ENCODE data around the gene ADISSP.

ADISSP gene

DNA sequence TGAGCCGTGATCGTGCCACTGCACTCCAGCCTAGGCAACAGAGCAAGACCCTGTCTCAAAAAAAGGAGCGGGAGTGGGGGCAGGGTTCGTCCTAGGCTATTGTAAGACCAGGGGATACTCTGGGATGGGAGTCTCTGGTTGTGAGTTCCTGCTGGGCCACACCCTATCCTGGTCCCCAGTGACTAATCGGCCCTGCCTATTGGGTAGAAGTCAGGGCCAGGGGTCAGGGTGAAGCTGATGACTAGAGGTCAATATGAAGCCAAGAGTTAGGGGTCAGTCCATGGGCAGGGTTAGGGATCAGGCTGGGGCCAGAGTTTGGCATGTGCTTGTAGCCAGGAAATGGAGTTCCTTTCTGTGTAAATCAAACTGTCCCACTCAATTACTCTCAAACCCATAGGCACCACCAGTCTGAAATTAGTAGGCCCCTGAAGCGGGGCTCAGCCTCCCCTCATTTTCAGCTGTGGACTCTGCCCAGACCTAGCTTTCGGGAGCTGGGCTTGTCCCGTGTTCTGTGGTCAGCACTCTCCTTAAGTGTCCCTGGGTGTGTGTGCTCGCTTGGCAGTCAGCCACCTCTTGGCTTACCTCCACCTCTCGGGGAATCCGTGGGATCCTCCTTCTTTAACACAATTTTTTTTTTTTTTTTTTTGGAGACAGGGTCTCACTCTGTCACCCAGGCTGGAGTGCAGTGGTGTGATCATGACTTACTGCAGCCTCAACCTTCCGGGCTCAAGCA is 33.3 kb downstream of the ADISSP start:
- DNase-seq, result no peak

DNA sequence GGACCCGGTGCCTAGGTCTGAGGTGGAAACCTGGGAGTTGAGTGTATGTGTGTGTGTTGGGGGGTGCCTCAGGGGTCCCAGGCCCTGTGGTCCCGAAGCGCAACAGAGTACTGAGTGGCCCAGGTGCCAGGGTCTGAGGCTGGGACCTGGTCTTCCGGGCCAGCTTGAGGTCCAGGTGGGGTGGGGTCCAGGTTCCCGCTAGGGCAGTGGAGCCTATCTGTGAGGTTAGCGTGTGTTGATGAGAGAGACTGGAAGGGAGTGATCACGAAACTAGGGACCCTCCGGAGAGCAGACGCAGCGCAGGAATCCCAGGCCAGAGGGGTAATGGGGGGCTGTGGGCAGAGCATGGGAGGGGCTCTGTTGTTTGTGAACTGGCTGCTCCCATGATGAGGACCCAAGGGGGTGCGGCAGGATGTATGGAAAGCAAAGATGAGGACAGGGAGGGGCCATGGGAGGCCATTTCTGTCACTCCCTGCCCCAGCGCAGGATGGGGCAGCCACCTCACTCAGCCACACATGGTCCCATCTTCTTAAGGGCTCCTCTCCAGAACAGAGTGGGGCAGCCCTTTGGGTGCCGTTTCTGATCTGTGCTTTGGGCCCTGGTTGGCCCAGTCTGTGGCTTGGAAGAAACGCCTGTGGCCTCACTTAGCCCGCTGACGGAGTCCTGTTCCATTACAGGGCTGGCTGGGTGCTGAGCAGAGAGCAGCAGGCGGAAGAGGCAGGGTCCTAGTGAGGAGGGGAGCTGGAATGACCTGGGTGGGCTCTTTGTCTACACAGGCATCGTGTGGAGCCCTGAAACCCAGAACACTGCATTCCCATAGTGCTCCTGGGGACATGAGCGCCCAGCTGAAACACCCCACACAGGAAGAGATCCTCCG is 34.2 kb downstream of the ADISSP start:
- DNase-seq, result no peak

DNA sequence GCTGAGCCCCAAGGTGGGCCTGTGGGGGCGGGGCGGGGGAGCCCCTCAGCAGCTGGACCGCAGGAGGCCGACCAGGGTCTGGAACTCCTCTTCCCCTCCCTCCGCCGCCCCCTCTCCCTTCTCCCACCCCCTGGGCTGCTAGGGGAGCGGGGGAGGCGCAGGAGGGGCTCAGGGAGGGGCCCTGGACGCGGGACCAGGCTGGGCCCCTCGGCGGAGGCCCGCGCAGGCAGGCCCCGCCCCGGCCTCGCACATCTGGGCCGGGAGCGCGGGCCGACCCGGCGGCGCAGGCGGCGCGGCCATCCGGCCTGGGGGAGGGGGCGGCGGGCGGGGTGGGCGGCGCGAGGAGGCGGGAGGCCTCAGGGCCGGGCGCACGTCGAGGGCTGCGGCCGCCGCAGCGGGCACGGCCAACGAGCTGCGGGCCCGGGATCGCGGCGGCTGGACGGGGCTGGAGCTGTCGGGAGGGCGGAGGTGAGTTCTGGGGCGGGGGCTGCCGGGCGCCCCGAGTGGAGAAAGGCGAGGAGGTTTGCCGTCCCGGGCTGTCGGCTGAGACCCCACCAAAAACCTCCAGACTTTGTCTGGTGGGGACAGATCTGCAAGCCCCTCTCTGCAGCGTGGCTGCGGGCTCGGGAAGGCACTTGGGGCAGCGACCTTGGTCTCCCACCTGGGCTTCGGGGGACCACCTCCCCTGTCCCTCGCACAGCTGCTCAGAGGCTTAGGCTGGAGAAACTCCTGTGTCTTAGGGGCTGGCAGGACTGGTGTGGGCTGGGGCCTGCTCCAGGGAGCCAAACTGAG is 35.0 kb downstream of the ADISSP start, which contains the start of gene HSPA12B:
Gene HSPA12B (plus strand): TSS at position 359 of the 792 bp plus-strand sequence. CDS start 5,990 bp downstream, outside the sequence.
- DNase-seq, result no peak

DNA sequence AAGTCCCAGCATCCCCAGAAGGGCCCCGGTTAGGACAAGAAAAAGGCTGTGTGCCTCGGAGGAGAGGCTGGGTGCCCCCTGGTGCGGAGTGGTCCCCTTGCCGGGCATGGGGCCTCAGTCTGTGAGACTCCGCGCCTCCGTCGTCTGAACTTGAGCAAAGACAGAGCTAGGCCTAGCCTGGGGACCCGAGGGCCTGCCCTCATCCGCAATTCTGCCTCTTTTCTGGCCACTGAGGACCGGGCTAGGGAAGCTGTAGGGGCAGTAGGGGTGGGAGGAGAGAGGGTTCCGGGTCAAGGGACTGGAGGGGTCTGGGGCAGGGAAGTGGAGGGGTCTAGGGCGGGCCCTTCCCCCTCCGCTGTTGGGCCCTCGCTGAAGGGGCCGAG is 35.6 kb downstream of the ADISSP start:
- no peak for DNase-seq

DNA sequence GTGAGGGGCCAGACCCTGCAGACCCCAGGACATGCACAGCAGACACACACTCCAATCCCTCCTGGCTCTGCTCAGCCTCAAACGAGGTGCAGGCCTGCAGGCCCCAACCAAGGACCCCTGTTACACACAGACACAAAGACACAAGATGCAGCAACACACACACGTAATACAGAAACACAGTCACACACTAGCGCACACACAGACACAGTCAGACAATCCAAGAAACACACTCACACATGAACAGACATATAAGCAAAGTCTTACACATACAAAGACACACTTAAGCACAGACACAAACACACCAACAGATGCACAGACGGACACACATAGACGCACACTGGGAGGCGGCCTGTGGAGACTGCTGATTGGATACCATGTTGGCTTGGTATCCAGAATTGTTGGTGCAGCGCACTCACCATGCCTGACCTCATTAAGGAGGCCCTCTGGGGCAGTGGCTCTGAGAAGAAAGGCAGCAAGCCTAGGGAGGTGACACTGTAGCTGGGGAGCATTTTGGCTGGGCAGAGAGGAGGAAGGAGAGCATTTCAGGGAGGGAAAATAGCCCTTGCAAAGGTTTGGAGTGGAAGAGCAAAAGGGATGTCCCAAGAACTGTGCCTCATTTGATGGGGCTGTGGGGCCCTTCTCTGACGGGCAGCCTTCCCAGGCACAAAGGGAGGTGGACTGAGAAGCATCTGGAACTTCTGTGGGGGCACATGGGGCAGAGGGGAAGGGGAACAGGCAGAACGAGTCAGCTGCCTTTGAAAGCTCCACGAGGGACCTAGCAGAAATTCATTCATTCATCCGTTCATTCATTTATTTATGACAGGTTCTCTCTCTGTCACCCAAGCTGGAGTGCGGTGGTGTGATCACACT is 36.5 kb downstream of the ADISSP start:
- no peak for DNase-seq

DNA sequence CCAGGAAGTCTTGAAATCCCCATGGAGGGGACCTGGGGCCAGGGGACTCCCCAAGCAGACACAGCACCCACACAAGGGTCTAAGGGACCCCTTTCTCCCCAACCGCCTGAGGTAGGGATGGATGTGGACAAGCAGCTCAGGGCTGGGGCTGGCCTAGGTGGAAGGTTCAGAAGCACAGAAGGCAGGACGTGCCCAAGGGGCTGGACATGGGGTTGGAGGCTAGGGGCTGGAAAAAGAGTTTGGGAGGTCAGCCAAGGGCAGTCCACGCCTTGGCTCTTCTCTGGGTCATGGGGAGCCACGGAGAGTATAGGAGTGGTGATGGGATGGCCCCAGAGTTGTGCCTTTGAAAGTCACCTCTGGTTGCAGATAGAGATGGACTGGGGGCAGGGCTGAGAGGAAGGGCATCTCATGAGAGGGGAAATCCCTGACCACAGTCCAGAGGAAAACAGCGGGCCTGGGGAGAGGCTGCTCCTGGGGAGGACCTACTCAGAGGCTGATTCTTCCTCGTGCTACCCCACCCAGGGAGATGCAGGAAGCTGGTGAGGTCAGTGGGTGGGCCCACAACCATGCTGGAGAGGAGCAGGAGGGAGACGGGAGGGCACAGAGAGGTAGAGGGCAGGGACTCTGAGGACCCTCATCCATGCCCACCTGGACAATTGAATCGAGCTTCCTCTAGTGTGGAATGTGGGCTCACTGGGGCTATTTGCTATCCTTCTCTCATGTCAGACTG is 37.6 kb downstream of the ADISSP start:
- DNase-seq, result no peak

DNA sequence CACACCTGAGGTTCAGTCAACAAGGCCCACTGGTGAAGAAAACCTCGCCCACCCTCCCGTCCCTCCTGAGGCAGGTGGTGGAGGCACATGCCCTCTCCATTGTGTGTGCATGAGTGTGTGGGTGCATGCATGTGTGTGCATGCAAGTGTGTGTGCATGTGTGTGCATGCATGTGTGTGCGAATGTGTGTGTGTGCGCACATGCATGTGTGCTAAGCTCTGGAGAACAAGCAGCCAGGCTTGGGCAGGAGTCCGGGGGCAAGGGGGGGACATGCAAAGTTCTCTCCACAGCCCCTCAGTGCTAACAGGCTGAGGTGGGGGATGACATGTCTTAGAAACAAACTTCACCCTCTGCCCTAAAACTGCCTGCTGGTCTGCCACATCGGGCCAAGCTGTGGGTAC is 38.2 kb downstream of the ADISSP start:
- DNase-seq, result no peak

DNA sequence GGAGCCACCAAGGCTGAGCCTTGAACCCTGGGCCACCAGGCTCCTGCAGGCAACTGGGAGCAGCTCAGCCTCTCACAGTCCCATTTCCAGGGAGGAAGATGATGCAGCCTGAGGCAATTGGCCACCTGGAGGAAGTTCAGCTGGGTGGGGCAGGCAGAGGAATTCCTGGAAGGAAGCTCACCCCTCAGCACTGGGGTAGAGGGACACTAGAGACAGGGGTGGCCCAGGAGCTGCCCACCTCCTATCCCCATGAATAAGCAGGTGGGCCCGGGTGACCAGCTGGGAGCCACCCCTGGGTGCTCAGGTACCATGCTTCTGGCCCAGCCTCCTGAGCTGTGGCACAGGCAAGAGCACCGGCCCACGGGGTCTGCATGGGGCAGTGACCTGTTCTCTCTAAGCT is 38.7 kb downstream of the ADISSP start:
- no peak for DNase-seq

DNA sequence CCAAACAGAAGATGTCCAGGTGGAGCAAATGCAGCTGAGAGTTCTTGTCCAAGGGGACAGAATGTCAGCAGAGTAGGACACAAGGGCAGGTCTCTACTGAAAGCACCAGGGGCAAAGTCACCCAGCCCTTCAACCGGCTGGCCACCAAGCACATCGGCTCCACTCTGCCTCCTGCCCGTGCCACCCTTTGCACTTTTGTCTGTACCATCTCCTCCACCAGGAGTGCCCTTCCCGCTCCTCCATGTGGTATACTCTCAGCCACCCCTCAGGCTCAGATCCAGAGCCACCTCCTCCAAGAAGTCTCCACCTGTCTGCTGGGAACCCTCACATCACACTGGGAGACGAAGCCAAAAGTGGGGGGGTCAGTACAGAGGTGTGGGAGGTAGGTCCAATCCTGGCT is 39.2 kb downstream of the ADISSP start:
- DNase-seq, result no peak

DNA sequence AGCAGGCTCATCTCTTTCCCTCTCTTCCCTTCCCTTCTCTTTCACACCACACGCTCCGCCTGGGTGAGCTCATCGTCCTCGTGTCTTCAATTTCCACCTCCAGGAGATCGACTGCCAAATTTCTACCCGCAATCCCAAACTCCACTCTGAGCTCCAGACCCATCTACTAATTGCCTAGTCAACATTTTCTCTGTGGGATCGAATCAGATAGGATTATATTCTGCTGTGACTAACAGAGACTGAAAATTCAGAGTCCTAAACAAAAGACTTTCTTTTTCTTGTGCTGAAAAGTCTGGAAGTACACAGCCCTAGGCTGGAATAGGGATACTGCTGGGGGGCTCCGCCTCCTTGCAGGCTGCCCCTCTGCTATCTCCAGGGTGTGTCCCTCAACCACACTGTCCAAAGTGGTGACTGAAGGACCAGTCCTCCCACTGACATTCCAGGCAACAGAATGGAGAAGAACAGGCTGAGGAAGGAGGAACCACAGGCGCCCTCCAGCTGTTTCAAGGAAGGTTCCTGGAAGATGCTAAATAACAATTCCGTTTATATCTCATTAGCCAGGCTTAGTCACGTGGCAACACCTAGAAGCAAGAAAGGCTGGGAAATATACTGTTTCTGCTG is 40.0 kb downstream of the ADISSP start:
- no peak for DNase-seq

DNA sequence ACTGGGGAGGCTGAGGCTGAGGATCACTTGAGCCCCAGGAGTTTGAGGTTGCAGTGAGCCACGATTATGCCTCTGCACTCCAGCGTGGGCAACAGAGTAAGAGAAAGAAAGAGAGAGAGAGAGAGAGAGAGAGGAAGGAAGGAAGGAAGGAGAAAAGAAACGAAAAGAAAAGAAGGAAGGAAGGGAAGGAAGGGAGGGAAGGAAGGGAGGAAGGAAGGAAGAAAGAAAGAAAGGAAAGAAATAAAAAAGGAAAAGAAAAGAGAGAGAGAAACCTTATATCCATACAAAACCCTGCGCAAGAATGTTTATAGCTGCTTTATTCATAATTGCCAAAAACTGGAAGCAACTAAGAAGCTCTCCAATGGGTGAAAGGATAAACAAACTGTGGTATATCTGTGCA is 43.2 kb downstream of the ADISSP start:
- no peak for DNase-seq

DNA sequence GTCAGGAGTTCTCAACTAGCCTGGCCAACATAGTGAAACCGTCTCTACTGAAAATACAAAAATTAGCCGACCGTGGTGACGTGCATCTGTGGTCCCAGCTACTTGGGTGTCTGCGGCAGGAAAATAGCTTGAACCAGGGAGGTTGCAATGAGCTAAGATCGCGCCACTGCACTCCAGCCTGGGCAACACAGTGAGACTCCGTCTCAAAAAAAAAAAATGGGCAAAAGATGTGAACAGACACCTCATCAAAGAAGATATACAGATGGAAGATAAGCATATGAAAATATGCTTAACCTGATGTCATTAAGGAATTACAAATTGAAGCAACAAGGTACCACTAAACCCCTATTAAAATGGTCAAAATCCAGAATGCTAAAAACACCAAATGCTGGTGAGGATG is 44.3 kb downstream of the ADISSP start:
- no peak for DNase-seq

DNA sequence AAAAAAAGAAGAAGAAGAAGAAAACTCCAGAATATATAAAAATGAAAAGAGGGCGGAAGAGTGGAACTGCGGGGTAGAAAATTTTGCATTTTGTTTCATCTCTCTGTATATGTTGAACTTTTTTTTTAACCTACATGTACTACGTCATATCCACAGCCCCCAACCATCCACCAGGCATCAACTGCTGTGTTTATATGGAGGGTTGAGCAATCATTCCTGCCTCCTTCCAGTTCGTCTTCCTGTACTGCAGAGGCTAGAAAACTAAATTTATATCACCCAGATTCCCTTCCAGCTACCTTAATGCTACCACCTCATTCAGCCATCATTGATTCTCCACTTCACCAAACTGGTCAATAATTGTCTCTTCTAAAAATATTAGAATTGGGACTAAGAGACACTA is 45.6 kb downstream of the ADISSP start:
- DNase-seq, result no peak

DNA sequence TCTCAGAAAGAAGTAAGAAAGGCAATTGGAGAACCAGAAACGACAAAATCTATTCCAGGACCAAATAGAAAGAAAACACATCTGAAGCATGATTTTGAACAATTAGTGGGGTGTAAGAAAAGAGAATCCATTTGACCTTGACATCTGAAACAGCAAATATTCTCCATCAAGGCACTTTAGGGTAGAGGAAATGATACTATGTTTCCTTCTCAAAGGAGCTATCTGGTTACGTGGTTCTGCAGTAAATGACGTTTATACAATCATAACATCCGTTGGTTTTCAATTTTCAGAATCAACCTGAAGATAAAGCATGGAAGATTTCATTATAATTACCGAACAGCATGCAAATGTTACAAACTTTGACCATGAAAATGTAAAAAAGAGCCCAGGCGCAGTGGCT is 46.9 kb downstream of the ADISSP start:
- DNase-seq, result no peak

DNA sequence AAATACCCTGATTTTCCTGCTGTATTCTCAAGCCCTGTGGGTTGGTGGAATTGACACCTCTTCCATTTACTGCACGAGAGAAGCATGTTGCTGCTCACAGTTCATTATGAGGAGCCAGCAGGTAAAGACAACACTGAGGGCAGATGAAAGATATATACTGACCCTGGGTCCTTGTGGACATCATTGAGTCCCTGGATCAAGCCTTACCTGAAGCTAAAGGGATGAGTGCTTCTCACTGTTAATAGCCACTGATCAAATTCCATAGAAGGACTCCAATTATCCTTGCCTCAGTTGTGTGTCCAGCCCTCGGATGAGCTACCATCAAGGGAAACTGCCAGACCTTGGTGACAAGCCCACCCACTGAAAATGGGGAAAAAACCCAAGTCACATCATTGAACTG is 47.5 kb downstream of the ADISSP start:
- DNase-seq, result no peak

DNA sequence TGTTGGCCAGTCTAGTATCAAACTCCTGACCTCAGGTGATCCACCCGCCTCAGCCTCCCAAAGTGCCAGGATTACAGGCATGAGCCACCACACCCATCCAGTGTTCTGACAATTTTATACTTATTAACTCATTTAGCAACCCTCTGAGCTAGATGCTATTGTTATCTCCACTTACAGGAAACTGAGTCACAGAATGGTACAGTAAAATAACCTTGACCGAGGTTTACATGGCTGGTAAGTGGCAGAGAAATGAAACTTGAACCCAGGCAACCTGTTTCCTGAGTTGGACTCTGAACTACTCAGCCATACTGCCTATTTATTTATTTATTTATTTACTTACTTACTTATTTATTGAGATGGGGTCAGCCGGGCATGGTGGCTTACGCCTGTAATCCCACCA is 48.5 kb downstream of the ADISSP start:
- DNase-seq, result no peak

DNA sequence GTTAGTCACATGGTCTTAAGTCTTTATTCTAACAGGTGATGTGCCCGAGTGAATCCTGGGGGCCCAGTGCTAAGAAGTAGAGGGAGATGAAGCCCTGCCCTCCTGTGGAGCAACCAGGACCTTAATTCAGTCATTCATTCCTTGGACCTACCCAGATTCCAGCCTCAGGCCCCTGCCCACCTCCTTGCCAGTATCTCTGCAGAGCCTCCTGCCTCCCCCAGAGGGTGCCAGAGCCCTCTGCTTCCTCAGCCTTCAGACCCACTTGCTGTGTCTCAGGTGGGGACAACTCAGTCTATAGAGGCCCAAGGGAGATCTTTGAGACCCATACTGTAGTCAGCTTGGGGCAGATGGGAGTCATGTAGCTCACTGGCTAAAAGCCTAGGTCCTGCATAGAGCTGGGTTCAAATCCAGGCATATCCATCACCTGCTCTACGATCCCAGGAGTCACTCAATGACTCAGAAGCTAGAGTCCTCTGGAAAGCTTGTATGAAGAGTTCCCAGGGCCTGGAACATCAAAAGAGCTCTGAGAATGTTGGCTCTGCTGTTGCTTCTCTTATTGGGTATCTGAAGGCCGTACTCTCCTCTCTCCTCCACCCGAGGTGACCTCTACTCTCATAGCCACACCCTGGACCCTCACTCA is 51.2 kb downstream of the ADISSP start:
- DNase-seq, result peak; percentile 30

DNA sequence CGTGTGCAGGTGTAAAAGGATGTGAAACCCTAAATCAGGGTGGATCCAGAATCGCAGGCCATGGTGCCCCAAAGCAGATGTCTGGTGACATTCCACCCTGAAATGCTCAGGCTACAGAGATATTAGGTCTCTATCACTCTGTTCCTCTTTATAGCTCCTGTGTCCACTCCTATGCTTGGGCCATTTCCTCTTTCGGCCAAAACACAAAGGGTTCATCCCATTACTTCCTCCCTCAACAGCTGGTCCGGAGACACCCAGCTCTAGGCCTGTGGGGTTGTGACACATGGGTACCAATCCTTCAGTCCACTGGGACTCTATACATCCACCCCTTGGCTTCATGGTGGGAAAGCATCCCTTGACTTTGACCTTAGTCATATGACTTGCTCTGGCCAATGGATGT is 53.5 kb downstream of the ADISSP start:
- DNase-seq, result no peak

DNA sequence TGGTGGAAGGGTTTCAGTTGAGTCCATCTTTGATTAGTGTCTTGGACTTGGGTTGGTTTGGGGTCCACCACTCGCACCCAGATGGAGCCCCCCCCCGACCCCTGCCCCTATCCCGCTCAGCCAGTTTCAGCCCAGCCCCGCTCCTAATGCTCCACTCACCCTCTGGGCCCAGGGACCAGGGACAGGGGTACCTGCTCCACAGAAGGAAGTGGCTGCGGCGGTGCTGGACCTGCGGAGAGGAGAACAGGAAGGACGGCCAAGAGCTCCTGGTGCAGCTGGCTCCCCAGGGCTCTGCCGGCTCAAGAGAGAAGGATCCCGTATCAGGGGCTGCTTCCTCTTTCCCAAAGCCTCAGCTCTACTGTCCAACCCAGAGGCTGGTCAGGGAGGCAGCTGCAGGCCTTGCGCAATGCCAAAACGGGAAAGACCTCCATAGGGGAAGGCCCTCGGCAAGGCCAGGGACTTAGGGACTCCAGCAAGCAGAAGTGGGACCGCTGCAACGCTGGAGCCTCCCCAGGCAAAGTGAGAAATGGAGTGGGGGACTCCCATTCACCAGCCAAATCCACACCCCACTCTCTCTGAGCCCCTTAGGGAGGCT is 55.2 kb downstream of the ADISSP start, which contains the start of gene SIGLEC1:
Gene SIGLEC1 (minus strand): TSS at position 322 of the 595 bp plus-strand sequence. CDS start 5,472 bp downstream, outside the sequence.
- DNase-seq, result no peak

DNA sequence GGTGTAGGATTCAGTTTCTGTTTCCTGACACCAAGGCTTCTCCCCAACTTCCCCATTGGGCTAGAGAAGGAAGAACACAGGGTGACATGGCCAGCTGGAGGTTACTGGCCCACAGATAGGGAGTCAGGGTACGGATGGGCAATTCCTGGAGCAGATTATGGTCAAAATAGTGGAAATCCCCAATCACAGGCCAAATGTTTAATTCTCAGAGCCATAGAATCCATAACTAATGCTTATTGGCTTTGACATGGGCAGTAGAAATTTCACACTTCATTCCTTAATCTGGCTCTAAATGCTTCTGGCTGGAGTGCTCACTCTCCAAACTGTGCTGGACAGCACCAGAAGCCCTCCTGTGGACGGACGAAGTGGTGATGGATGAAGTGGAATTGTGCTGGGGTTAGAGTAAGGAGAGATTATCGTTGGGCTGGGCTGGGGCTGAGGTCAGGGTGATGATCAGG is 56.0 kb downstream of the ADISSP start:
- DNase-seq, result no peak
